Measurements from ENCODE around the gene UQCRH. TPM values are rescaled to one million over a fixed set of nuclear protein-coding genes. Genes with fewer than 3 reads are reported as not detected.

The UQCRH gene
- total RNA-seq (2022) (410 and 460 TPM in 2 replicates), Bru-seq, nascent RNA (percentile 92 among the genes with signal in this experiment), BruChase-seq, experiment 1, labeled RNA remaining after a 6-hour chase (percentile 95 among the genes with signal in this experiment), BruChase-seq, experiment 2, labeled RNA remaining after a 2-hour chase (percentile 89 among the genes with signal in this experiment)
- long read RNA-seq, transcript UQCRH-201 (4 exons, 604 nt) = major isoform, 593 of 646 reads
- long read RNA-seq, transcript UQCRH-202 (2 exons, 621 nt) = minor isoform, 7 of 646 reads
- long read RNA-seq, transcript UQCRH-205 (5 exons, 674 nt) = minor isoform, 21 of 646 reads
- long read RNA-seq, partial matches to known transcripts = 5 of 646 reads
- long read RNA-seq, other reads (novel, unspliced or antisense) = 18 of 646 reads

DNA sequence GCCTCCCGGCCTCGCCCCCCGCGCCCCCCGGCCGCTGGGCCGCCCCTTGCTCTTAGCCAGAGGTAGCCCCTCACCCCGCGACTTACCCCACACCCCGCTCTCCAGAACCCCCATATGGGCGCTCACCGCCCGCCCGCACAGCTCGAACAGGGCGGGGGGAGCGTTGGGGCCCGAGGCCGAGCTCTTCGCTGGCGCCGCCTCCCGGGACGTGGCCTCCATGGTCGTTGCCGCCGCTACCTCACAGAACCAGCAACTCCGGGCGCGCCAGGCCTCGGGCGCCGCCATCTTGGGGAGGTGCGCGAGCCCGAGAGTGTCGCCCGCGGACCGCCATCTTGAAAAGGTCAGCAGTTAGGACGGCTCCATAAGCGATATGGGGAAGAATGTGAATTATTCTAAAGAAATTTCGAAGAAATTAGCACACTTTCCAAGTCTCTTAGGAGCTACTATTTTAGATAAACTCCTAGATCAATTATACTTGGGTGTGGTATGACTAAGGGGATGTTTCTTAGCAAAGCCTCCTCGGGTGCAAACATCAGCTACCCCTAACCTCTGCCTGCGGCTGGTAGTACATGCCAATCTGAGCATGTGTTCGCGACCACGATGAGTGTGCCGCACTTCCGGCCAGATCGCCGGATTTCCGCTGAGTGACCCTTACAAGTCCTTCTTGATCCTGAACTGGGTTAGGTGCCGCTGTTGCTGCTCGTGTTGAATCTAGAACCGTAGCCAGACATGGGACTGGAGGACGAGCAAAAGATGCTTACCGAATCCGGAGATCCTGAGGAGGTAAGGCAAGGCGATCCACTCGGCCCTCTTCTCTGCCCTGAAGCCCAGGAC is at the start of gene UQCRH, which contains the start of gene LRRC41:
Gene UQCRH (plus strand): TSS at position 661 of the 834 bp plus-strand sequence. CDS start 69 bp downstream, at position 730.
Gene LRRC41 (minus strand): TSS at position 579 of the 834 bp plus-strand sequence. CDS start 294 bp downstream, at position 285.
- CTCF ChIA-PET = interaction anchor here (0.6 to 2.1 kb wide), 7 partner anchors 9 to 1291 kb away, joined by 3 to 13 read pairs (median 3); partner anchors contain the start of genes NSUN4 and UROD

DNA sequence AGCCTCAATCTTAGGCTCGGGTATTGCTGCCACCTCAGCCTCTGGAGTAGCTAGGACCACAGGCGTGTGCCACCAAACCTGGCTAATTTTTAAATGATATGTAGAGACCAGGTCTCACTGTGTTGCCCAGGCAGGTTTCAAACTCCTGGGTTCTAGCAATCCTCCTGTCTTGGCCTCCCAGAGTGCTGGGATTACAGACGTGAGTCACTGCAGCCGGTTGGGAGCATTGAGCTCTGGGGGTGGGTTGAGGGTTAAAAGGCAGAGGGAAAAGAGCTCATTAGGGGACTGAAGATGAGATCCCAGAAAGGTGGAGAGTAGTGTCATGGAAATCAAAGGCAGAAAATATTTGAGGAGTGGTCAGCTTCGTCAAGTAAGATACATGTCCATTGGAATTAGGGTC is 48.8 kb upstream of the UQCRH start:
- Mint-ChIP-seq H3K4me1 (ENCODE audit: low read depth, unreplicated experiment) (no peaks in the 10 kb centered on the region), H3K27me3 (ENCODE audit: unreplicated experiment) (no peaks in the 10 kb centered on the region), H3K27ac (ENCODE audit: unreplicated experiment) (no peak overlapping the region), H3K9me3 (ENCODE audit: low read depth, unreplicated experiment) (no peaks in the 10 kb centered on the region), H3K36me3 (ENCODE audit: insufficient read depth, unreplicated experiment) (peaks cover 22% of the 10 kb centered on the region), H3K4me3 (ENCODE audit: low read depth, unreplicated experiment) (no peak overlapping the region)
- intact Hi-C loops (cut with micrococcal nuclease; ENCODE audit: unreplicated experiment) = no loop called here
- DNase-seq = no peak
- CTCF ChIA-PET = interaction anchor here (0.7 kb wide), 1 partner anchor 93 kb away, joined by 8 read pairs; no protein-coding TSS in a partner anchor
- TF ChIP-seq, protein P1, sequence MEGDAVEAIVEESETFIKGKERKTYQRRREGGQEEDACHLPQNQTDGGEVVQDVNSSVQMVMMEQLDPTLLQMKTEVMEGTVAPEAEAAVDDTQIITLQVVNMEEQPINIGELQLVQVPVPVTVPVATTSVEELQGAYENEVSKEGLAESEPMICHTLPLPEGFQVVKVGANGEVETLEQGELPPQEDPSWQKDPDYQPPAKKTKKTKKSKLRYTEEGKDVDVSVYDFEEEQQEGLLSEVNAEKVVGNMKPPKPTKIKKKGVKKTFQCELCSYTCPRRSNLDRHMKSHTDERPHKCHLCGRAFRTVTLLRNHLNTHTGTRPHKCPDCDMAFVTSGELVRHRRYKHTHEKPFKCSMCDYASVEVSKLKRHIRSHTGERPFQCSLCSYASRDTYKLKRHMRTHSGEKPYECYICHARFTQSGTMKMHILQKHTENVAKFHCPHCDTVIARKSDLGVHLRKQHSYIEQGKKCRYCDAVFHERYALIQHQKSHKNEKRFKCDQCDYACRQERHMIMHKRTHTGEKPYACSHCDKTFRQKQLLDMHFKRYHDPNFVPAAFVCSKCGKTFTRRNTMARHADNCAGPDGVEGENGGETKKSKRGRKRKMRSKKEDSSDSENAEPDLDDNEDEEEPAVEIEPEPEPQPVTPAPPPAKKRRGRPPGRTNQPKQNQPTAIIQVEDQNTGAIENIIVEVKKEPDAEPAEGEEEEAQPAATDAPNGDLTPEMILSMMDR (IDR thresholded peaks at IDR 0.05; ENCODE audit: unreplicated experiment) = no peak
- no TSS peak for BruUV-seq (replicated peaks)

More for the DNA sequence above, at the start of gene UQCRH, which contains the start of gene LRRC41:
- Mint-ChIP-seq H3K4me3 (ENCODE audit: low read depth, unreplicated experiment) (peak within 1 kb of the TSS; percentile 99), H3K27ac (ENCODE audit: unreplicated experiment) (peak within 1 kb of the TSS; percentile 97), H3K9me3 (ENCODE audit: low read depth, unreplicated experiment) (no peaks in the 10 kb centered on the region), H3K36me3 (ENCODE audit: insufficient read depth, unreplicated experiment) (peaks cover 76% of the 10 kb centered on the region), H3K27me3 (ENCODE audit: unreplicated experiment) (no peaks in the 10 kb centered on the region), H3K4me1 (ENCODE audit: low read depth, unreplicated experiment) (peaks cover 31% of the 10 kb centered on the region)
- intact Hi-C loops (cut with micrococcal nuclease; ENCODE audit: unreplicated experiment) = loop anchor here (5.0 kb wide), 1 partner anchor 44 kb away; no protein-coding TSS in a partner anchor
- peak; percentile 93 for DNase-seq
- TF ChIP-seq, protein P1 (IDR thresholded peaks at IDR 0.05; ENCODE audit: unreplicated experiment) = no peak
- no TSS peak for BruUV-seq (replicated peaks)

DNA sequence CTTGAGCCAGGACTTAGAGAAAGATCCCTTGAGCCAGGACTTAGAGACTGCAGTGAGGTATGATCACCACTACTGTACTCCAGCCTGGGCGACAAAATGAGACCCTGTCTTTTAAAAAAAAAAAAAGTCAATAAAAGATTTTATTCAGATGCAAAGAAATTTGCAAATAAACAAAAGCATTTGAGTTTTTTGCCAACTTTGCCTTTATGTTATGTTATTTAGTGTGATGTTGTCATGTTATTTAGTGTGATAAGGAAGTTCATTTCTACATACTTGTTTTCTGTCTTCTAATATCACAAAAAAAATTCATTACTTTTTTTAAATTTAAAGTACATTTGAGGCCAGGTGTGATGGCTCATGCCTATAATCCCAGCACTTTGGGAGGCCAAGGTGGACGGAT is 47.0 kb upstream of the UQCRH start:
- TF ChIP-seq, protein P1 (IDR thresholded peaks at IDR 0.05; ENCODE audit: unreplicated experiment) = no peak
- Mint-ChIP-seq H3K27ac (ENCODE audit: unreplicated experiment) (no peak overlapping the region), H3K4me1 (ENCODE audit: low read depth, unreplicated experiment) (no peaks in the 10 kb centered on the region), H3K4me3 (ENCODE audit: low read depth, unreplicated experiment) (no peak overlapping the region), H3K9me3 (ENCODE audit: low read depth, unreplicated experiment) (no peaks in the 10 kb centered on the region), H3K36me3 (ENCODE audit: insufficient read depth, unreplicated experiment) (peaks cover 38% of the 10 kb centered on the region), H3K27me3 (ENCODE audit: unreplicated experiment) (no peaks in the 10 kb centered on the region)
- BruUV-seq (replicated peaks) = no TSS peak
- CTCF ChIA-PET = no interaction called here
- intact Hi-C loops (cut with micrococcal nuclease; ENCODE audit: unreplicated experiment) = no loop called here
- no peak for DNase-seq

DNA sequence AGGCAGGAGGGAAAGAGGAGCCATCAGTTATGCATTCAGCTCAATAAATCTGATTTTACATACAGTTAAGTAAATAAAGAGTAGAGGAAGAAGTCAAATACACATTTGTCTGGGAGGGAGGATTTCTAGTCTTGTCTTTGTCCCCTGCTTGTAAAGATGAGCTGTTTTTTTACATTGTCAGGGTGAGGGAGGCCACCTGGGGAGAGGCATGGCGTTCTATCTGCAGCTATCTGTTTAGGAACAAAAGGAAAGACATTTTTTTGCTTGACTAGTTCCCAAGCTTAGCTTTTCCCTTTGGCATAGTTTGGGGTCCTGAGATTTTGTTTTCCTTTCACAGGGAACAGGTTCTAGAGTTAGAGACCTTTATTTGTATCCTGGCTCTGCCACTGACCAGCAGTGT is 41.0 kb upstream of the UQCRH start:
- TF ChIP-seq, protein P1 (IDR thresholded peaks at IDR 0.05; ENCODE audit: unreplicated experiment) = no peak
- Mint-ChIP-seq H3K9me3 (ENCODE audit: low read depth, unreplicated experiment) (no peaks in the 10 kb centered on the region), H3K4me1 (ENCODE audit: low read depth, unreplicated experiment) (no peaks in the 10 kb centered on the region), H3K4me3 (ENCODE audit: low read depth, unreplicated experiment) (no peak overlapping the region), H3K36me3 (ENCODE audit: insufficient read depth, unreplicated experiment) (peaks cover 26% of the 10 kb centered on the region), H3K27me3 (ENCODE audit: unreplicated experiment) (no peaks in the 10 kb centered on the region), H3K27ac (ENCODE audit: unreplicated experiment) (no peak overlapping the region)
- no TSS peak for BruUV-seq (replicated peaks)
- DNase-seq = no peak
- intact Hi-C loops (cut with micrococcal nuclease; ENCODE audit: unreplicated experiment) = no loop called here
- CTCF ChIA-PET = no interaction called here

Measured in Calu3 (cell line).